ENCODE results near the gene SEC24D.

Gene SEC24D

GRCh38 chr4:118745357-118745756 lies 90.6 kb downstream of the SEC24D start:
- TF ChIP-seq GATA3 (IDR thresholded peaks at IDR 0.05; ENCODE audit: low read depth, low read length) (no peak), GATA2 (IDR thresholded peaks at IDR 0.05; ENCODE audit: low read depth, low read length) (no peak)

DNA sequence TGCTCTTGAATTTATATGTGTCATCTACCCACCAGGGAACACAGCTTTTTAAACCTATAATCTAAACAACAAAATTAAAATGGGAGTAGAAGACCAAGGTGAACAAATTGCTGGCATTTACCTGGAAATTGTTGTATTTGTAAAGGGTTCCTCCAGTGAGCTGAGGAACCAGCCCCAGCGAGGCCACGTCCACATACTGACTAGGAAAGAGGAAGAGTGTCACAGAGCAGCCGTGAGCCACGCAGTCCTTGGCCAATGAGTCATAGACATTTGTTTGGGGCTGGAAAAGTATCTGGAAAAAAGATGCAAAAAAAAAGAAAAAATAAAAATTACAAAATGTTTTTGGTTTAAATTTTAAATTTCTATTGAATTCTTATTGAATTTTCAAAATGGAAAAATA lies 92.1 kb downstream of the SEC24D start:
- TF ChIP-seq GATA2 (IDR thresholded peaks at IDR 0.05; ENCODE audit: low read depth, low read length) (no peak), GATA3 (IDR thresholded peaks at IDR 0.05; ENCODE audit: low read depth, low read length) (no peak)

GRCh38 chr4:118742050-118742449 lies 93.9 kb downstream of the SEC24D start:
- no peak for TF ChIP-seq GATA3 (IDR thresholded peaks at IDR 0.05; ENCODE audit: low read depth, low read length)
- TF ChIP-seq GATA2 (IDR thresholded peaks at IDR 0.05; ENCODE audit: low read depth, low read length) = no peak

DNA sequence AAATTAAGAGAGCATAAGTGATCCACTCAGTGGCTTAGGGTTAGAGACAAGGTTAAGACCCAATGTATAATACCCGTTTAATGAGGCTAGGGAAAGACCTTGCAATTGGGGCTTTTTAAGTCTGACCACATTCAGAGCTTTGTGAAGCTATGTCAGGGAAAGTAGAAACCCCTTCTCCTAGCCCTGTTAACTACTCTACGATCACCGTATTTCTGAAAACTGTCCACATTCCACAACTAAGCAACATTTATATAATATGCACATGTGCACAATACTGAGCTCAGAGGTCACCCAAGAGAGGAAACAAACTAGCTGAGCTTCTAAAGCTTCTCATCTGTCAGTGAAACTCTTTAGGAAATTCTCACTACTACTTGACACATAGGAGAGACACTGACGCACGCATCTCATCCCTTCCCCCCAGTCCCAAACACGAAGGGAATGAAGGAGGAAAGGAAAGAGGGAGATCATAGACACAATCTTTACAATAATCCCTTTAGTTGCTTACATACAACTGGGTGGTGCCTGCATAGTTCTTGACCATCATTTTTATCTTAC lies 94.5 kb downstream of the SEC24D start:
- no peak for TF ChIP-seq GATA2 (IDR thresholded peaks at IDR 0.05; ENCODE audit: low read depth, low read length)
- TF ChIP-seq GATA3 (IDR thresholded peaks at IDR 0.05; ENCODE audit: low read depth, low read length) = no peak

DNA sequence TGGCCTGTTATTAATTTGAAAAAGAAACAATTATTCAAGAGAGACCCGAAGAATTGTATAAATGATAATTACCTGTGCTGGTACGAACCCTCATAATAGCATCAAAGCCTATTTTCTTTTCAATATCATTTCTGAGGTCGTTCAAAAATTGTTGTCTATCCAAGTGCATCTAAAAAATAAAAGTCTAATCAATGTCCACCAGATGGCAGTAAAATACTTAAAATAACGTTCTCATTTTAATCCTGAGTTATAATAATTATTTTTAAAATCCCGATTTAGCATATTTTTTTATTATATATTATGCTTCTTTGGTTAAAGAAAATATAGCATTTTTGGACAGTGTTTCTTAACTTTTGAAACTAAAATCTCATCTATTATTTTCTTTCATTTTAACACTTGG lies 95.1 kb downstream of the SEC24D start:
- no peak for TF ChIP-seq GATA2 (IDR thresholded peaks at IDR 0.05; ENCODE audit: low read depth, low read length)
- no peak for TF ChIP-seq GATA3 (IDR thresholded peaks at IDR 0.05; ENCODE audit: low read depth, low read length)

GRCh38 chr4:118739022-118739713 lies 96.8 kb downstream of the SEC24D start:
- TF ChIP-seq GATA2 (IDR thresholded peaks at IDR 0.05; ENCODE audit: low read depth, low read length) (no peak), GATA3 (IDR thresholded peaks at IDR 0.05; ENCODE audit: low read depth, low read length) (no peak)

GRCh38 chr4:118738090-118738489 lies 97.8 kb downstream of the SEC24D start:
- TF ChIP-seq GATA3 (IDR thresholded peaks at IDR 0.05; ENCODE audit: low read depth, low read length) (no peak), GATA2 (IDR thresholded peaks at IDR 0.05; ENCODE audit: low read depth, low read length) (no peak)

DNA sequence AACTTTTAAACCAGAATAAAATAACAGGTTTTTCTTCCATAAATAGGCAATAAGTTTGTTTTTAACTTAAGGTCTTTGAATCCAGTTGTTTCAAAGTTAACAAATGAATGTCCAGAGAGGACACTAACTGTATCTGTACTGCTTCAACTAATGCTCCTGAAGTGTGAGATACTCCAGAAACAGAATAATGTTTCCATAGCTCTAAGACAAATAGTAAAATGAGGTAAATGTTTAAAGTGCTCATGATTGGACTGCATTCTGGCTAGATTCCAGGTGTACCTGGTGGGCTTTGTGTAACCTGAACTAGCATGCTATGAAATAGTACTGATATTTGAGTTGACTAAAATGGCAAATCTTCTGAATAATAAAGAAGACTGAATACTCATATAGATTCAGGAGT lies 99.0 kb downstream of the SEC24D start:
- TF ChIP-seq GATA2 (IDR thresholded peaks at IDR 0.05; ENCODE audit: low read depth, low read length) (no peak), GATA3 (IDR thresholded peaks at IDR 0.05; ENCODE audit: low read depth, low read length) (no peak)

DNA sequence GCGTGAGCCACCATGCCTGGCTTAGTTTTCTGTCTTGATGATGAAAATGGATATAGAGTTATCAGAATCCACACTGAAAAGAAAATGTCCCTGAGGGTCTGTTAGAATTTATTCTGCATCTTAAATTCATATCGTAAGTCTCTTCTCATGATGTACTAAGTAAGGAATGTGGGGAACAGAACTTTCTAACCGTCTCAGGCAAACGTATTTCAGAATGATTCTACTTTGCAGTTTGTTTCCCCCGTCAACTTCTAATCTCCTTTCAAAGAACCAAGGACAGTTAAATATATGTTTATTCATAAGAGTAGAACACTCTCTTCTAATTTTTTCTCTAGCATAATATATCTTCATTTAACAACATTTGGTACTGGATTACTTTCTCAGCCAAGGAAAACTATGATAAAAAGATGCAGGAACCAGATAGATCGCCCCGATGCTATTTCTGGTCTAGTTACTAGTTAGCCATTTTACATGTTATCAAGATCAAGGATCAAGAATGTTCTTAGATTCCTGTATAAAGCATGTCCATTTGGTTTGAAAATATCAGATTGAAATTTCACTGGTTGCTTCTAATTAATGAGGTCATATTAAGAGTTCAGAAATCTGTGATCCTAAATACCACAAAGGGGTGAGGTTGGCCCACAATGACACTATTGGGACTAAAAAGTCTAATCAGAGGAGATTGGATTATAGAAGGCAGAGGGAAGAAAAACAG lies 101.3 kb downstream of the SEC24D start:
- no peak for TF ChIP-seq GATA2 (IDR thresholded peaks at IDR 0.05; ENCODE audit: low read depth, low read length)
- 0 out of 2 replicates have a peak, but pooled peaks have one; percentile 22 for TF ChIP-seq GATA3 (IDR thresholded peaks at IDR 0.05; ENCODE audit: low read depth, low read length)

DNA sequence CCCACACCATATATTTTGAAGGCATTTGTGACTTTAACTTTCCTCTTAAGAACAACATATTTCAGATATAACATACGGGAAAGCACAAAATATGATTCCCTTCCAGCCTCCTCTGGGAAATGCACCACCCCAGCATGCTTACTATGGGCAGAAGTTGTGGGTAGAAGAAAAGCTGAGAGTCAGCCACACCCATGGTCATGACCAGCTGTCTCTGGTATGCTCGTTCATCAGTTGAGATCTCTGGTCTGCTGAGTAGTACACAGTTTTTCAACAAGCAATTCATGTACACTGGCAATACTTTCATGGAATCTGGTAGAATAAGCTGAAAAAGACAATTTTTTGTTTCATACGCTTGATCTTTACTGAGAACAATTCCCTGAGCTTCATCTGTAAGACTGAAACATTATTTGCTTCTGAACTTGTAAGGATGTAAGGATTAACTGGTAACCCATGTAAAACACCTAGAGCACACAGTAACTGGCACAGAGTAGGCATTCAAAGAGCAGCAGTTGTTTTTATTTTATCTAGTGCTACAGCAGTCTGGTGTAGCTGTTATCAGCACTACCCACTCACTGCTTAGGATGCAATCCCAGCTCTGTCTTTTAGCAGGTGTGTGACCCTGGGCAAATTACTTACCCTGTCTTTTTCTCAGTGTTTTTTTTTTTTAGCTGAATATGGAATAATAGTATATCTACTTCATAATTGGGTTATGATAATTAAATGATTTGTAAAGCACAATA lies 103.2 kb downstream of the SEC24D start:
- TF ChIP-seq GATA3 (IDR thresholded peaks at IDR 0.05; ENCODE audit: low read depth, low read length) = no peak
- no peak for TF ChIP-seq GATA2 (IDR thresholded peaks at IDR 0.05; ENCODE audit: low read depth, low read length)

DNA sequence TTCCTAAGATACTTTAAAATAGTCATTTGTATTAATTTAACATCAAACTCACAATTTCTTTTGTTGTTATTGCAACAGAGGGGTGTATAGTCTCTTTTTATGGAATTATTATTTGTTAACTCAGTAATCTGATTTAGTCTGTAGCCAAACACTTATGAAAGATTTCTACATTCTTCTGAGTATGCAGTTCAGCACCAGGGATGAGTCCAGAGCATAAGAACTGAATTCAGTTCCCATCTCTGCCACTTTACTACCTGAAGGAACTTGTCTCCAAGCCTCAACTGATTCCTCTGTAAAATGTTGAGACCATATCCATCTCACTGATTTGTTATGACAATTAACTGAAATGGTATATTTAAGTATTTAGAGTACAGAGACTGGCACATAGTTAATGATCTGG lies 105.2 kb downstream of the SEC24D start:
- TF ChIP-seq GATA2 (IDR thresholded peaks at IDR 0.05; ENCODE audit: low read depth, low read length) = no peak
- no peak for TF ChIP-seq GATA3 (IDR thresholded peaks at IDR 0.05; ENCODE audit: low read depth, low read length)

GRCh38 chr4:118729287-118730286 lies 106.3 kb downstream of the SEC24D start:
- TF ChIP-seq GATA2 (IDR thresholded peaks at IDR 0.05; ENCODE audit: low read depth, low read length) = no peak
- no peak for TF ChIP-seq GATA3 (IDR thresholded peaks at IDR 0.05; ENCODE audit: low read depth, low read length)

DNA sequence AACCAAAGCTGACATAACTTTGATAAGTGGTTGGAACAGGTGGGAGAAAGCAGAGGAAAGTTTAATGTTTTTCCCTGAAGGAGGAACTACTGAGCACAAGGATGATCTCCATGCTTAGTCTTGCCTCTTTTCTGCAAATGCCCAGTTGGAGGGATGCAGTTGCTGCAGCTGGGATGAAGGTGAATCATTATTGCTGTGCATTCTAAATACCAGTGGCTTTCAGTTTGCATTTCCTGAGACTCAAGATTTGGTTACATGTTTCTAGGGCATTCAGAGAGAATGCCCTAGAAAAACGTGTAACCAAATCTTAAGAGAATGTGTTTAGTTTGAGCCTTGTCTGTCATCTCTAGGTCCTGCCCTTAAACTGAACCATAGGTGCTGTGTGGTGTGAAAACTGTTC lies 108.6 kb downstream of the SEC24D start:
- TF ChIP-seq GATA2 (IDR thresholded peaks at IDR 0.05; ENCODE audit: low read depth, low read length) (no peak), GATA3 (IDR thresholded peaks at IDR 0.05; ENCODE audit: low read depth, low read length) (no peak)
